ENCODE data around the gene ISOC2. TPM values are rescaled to one million over a fixed set of nuclear protein-coding genes. Genes with fewer than 3 reads are reported as not detected.

ISOC2 gene
- total and polyA plus RNA-seq, 9 of the 15 experiments (the other 6 are each of a cell fraction or from before 2014, with no cell fraction given), result 1.2 to 229 (median 58.3) TPM

- TF ChIP-seq FOXP1 (CRISPR knock-in tag; IDR thresholded peaks at IDR 0.05) (no peak), SLC30A9 (CRISPR knock-in tag; IDR thresholded peaks at IDR 0.05) (no peak), BRD9 (IDR thresholded peaks at IDR 0.05; ENCODE audit: low read depth, partially characterized antibody) (no peak), ELF4 (CRISPR knock-in tag; IDR thresholded peaks at IDR 0.05) (no peak), CREB3L1 (IDR thresholded peaks at IDR 0.05; ENCODE audit: borderline replicate concordance, low read depth) (no peak), TEAD2 (tag; IDR thresholded peaks at IDR 0.05) (no peak), ID3 (CRISPR knock-in tag; IDR thresholded peaks at IDR 0.05) (no peak), ID3 (tag; IDR thresholded peaks at IDR 0.05) (0 out of 2 replicates have a peak, but pooled peaks have one; percentile 37), USF1 (CRISPR knock-in tag; IDR thresholded peaks at IDR 0.05) (no peak), SMC3 (conservative IDR thresholded peaks at IDR 0.05; ENCODE audit: insufficient read depth, low read depth, low read length) (no peak), U2AF2 (optimal IDR thresholded peaks at IDR 0.05; ENCODE audit: low read depth, low read length) (no peak), RBBP5 (IDR thresholded peaks at IDR 0.05; ENCODE audit: borderline replicate concordance, insufficient read depth, low read length, poor library complexity, severe bottlenecking) (no peak), ETS1 (conservative IDR thresholded peaks at IDR 0.05; ENCODE audit: control insufficient read depth, low read depth, low read length) (no peak), ZNF445 (CRISPR knock-in tag; IDR thresholded peaks at IDR 0.05; ENCODE audit: low read depth) (no peak), ZNF143 (CRISPR knock-in tag; IDR thresholded peaks at IDR 0.05) (no peak), DNMT1 (IDR thresholded peaks at IDR 0.05) (no peak), FOS (IDR thresholded peaks at IDR 0.05; ENCODE audit: extremely low read depth, insufficient read length) (no peak), MYC (IDR thresholded peaks at IDR 0.05; ENCODE audit: low read depth, low read length) (peak; percentile 21; the same call in 1 of the 2 replicates), MYC (CRISPR knock-in tag; IDR thresholded peaks at IDR 0.05; ENCODE audit: borderline replicate concordance, low read depth) (peak; percentile 62; the same call in 1 of the 2 replicates), GABPB1 (CRISPR knock-in tag; IDR thresholded peaks at IDR 0.05) (0 out of 2 replicates have a peak, but pooled peaks have one; percentile 8), PREB (CRISPR knock-in tag; IDR thresholded peaks at IDR 0.05) (no peak), ZNF584 (CRISPR knock-in tag; IDR thresholded peaks at IDR 0.05; ENCODE audit: low read depth) (no peak), ZNF75A (CRISPR knock-in tag; IDR thresholded peaks at IDR 0.05) (no peak), ESRRA (IDR thresholded peaks at IDR 0.05; ENCODE audit: borderline replicate concordance, low read depth) (no peak), ZNF444 (CRISPR knock-in tag; IDR thresholded peaks at IDR 0.05) (no peak)
Measured at GRCh38 chr19:55494172-55494761, 32.8 kb upstream of the ISOC2 start (continued).
